Astrocyte (in vitro differentiated cells and primary cell): Measurements from ENCODE around the gene COL15A1. TPM values are rescaled to one million over a fixed set of nuclear protein-coding genes. Genes with fewer than 3 reads are reported as not detected.
"Not testable (repeated sequence)": the region's sequence is repeated elsewhere in the genome, so short reads cannot be mapped to it uniquely, and the experiment has no call there.

Source experiments
- DNase-seq: peaks from one replicate; pipeline ENCODE4 v3.0.0-alpha.2; 2010; ENCODE audit warnings: low read depth
- FAIRE-seq: peaks from 2 replicates; lab custom pipeline; 2011; peaks lifted over from hg19 to GRCh38; lab: Jason Lieb, UNC
- H2AFZ ChIP-seq: 2 replicates; pipeline ENCODE4 v1.6.0; 2012; ENCODE audit warnings: low read depth, low read length, inconsistent platforms
- H3K27ac ChIP-seq: 2 replicates; pipeline ENCODE4 v1.5.1; 2011; ENCODE audit warnings: low read depth, low read length, inconsistent platforms
- H3K27me3 ChIP-seq: 2 replicates; pipeline ENCODE4 v1.6.0; 2011; ENCODE audit warnings: low read length, inconsistent platforms; ENCODE audit not compliant: insufficient read depth
- H3K36me3 ChIP-seq: 2 replicates; pipeline ENCODE4 v1.5.1; 2011; ENCODE audit warnings: low read length, inconsistent platforms; ENCODE audit not compliant: insufficient read depth
- H3K4me1 ChIP-seq: 2 replicates; pipeline ENCODE4 v1.5.1; 2011; ENCODE audit warnings: low read length, inconsistent platforms; ENCODE audit not compliant: insufficient read depth
- H3K4me2 ChIP-seq: 2 replicates; pipeline ENCODE4 v1.6.0; 2012; ENCODE audit warnings: low read length, inconsistent platforms
- H3K4me3 ChIP-seq: 2 replicates; pipeline ENCODE4 v1.5.1; 2011; ENCODE audit warnings: low read depth, mild to moderate bottlenecking, low read length, inconsistent platforms; ENCODE audit not compliant: insufficient read depth
- H3K79me2 ChIP-seq: 2 replicates; pipeline ENCODE4 v1.6.0; 2012; ENCODE audit warnings: mild to moderate bottlenecking, low read length, inconsistent platforms; ENCODE audit not compliant: insufficient read depth
- H3K9ac ChIP-seq: 2 replicates; pipeline ENCODE4 v1.6.0; 2012; ENCODE audit warnings: mild to moderate bottlenecking, low read length, inconsistent platforms
- H3K9me3 ChIP-seq: 2 replicates; pipeline ENCODE4 v1.5.1; 2012; ENCODE audit warnings: low read depth, mild to moderate bottlenecking, low read length, inconsistent platforms; ENCODE audit not compliant: insufficient read depth
- H4K20me1 ChIP-seq: 2 replicates; pipeline ENCODE4 v1.6.0; 2012; ENCODE audit warnings: low read length, inconsistent platforms; ENCODE audit not compliant: insufficient read depth
- H3K27ac Mint-ChIP-seq: one replicate; pipeline ENCODE4 v1.8.0; 2021; ENCODE audit warnings: mild to moderate bottlenecking, mixed read lengths; ENCODE audit not compliant: unreplicated experiment
- H3K27me3 Mint-ChIP-seq: one replicate; pipeline ENCODE4 v1.8.0; 2021; ENCODE audit warnings: low read depth, mixed read lengths; ENCODE audit not compliant: unreplicated experiment
- H3K36me3 Mint-ChIP-seq: one replicate; pipeline ENCODE4 v1.8.0; 2021; ENCODE audit warnings: low read depth, mixed read lengths; ENCODE audit not compliant: unreplicated experiment
- H3K4me1 Mint-ChIP-seq: one replicate; pipeline ENCODE4 v1.8.0; 2021; ENCODE audit warnings: low read depth, mixed read lengths; ENCODE audit not compliant: unreplicated experiment
- H3K4me3 Mint-ChIP-seq: one replicate; pipeline ENCODE4 v1.8.0; 2021; ENCODE audit warnings: mild to moderate bottlenecking, moderate library complexity, mixed read lengths; ENCODE audit not compliant: unreplicated experiment
- H3K9me3 Mint-ChIP-seq: one replicate; pipeline ENCODE4 v1.8.0; 2021; ENCODE audit warnings: mild to moderate bottlenecking, mixed read lengths; ENCODE audit not compliant: unreplicated experiment
- CTCF ChIP-seq: IDR thresholded peaks from 2 replicates; pipeline ENCODE4 v1.5.1; 2011; ENCODE audit warnings: low read depth, mild to moderate bottlenecking, inconsistent platforms, low read length, moderate library complexity; ENCODE audit not compliant: insufficient read depth
- EZH2 ChIP-seq: IDR thresholded peaks from 2 replicates; pipeline ENCODE4 v1.6.1; 2012; ENCODE audit warnings: mild to moderate bottlenecking, low read length, inconsistent platforms; ENCODE audit not compliant: insufficient read depth
- total RNA-seq: library from RNA; stranded (reverse); gene quantifications from 2 replicates; pipeline ENCODE4 v1.2.1, GENCODE V29; 2021

COL15A1 gene
- total RNA-seq, 1 donor from 2014 or later = 5.6 TPM

GRCh38 chr9:99006511-99006910, 62.8 kb downstream of the COL15A1 start:
- H3K4me1 ChIP-seq = no peaks in the 10 kb centered on the region
- TF ChIP-seq CTCF (no peak), EZH2 (no peak)
- H3K4me3 ChIP-seq = no peak overlapping the region
- FAIRE-seq = no peak
- H3K27me3 ChIP-seq = no peaks in the 10 kb centered on the region
- no peak overlapping the region for H3K4me2 ChIP-seq
- H2AFZ ChIP-seq = no peak overlapping the region
- H3K27ac ChIP-seq = no peak overlapping the region
- peaks cover 19% of the 10 kb centered on the region for H3K36me3 Mint-ChIP-seq
- H3K27me3 Mint-ChIP-seq = peaks cover 14% of the 10 kb centered on the region
- no peaks in the 10 kb centered on the region for H4K20me1 ChIP-seq
- no peak overlapping the region for H3K27ac Mint-ChIP-seq
- H3K9ac ChIP-seq = no peak overlapping the region
- peaks cover 32% of the 10 kb centered on the region for H3K9me3 Mint-ChIP-seq
- H3K79me2 ChIP-seq = no peaks in the 10 kb centered on the region
- no peaks in the 10 kb centered on the region for H3K9me3 ChIP-seq
- DNase-seq = no peak
- H3K4me1 Mint-ChIP-seq = peaks cover 8% of the 10 kb centered on the region
- H3K36me3 ChIP-seq = no peaks in the 10 kb centered on the region
- H3K4me3 Mint-ChIP-seq = no peak overlapping the region

- peaks cover 19% of the 10 kb centered on the region for H3K36me3 Mint-ChIP-seq
- TF ChIP-seq EZH2 (no peak), CTCF (no peak)
- no peak for FAIRE-seq
- Histone ChIP-seq H3K27me3 (no peaks in the 10 kb centered on the region), H3K4me2 (no peak overlapping the region), H3K9me3 (no peaks in the 10 kb centered on the region), H3K36me3 (no peaks in the 10 kb centered on the region), H2AFZ (no peak overlapping the region), H3K4me3 (no peak overlapping the region), H3K9ac (no peak overlapping the region), H3K27ac (no peak overlapping the region), H4K20me1 (no peaks in the 10 kb centered on the region), H3K79me2 (no peaks in the 10 kb centered on the region), H3K4me1 (no peaks in the 10 kb centered on the region)
- H3K9me3 Mint-ChIP-seq = peaks cover 32% of the 10 kb centered on the region
- H3K4me3 Mint-ChIP-seq = no peak overlapping the region
- DNase-seq = no peak
- H3K27me3 Mint-ChIP-seq = peaks cover 14% of the 10 kb centered on the region
- H3K4me1 Mint-ChIP-seq = peaks cover 5% of the 10 kb centered on the region
- no peak overlapping the region for H3K27ac Mint-ChIP-seq
Measured at GRCh38 chr9:99006979-99007378, 63.3 kb downstream of the COL15A1 start.

- no peak overlapping the region for H3K4me3 Mint-ChIP-seq
- Histone ChIP-seq H4K20me1 (no peaks in the 10 kb centered on the region), H3K4me1 (no peaks in the 10 kb centered on the region), H3K27ac (no peak overlapping the region), H2AFZ (no peak overlapping the region), H3K4me2 (no peak overlapping the region), H3K36me3 (no peaks in the 10 kb centered on the region), H3K9me3 (no peaks in the 10 kb centered on the region), H3K79me2 (no peaks in the 10 kb centered on the region), H3K4me3 (no peak overlapping the region), H3K27me3 (no peaks in the 10 kb centered on the region), H3K9ac (no peak overlapping the region)
- DNase-seq (no peak), FAIRE-seq (no peak)
- peaks cover 14% of the 10 kb centered on the region for H3K27me3 Mint-ChIP-seq
- H3K27ac Mint-ChIP-seq = no peak overlapping the region
- peaks cover 36% of the 10 kb centered on the region for H3K9me3 Mint-ChIP-seq
- peaks cover 23% of the 10 kb centered on the region for H3K36me3 Mint-ChIP-seq
- no peaks in the 10 kb centered on the region for H3K4me1 Mint-ChIP-seq
- TF ChIP-seq EZH2 = no peak
- TF ChIP-seq CTCF = no peak
Measured at GRCh38 chr9:99008203-99008602, 64.5 kb downstream of the COL15A1 start.

DNA sequence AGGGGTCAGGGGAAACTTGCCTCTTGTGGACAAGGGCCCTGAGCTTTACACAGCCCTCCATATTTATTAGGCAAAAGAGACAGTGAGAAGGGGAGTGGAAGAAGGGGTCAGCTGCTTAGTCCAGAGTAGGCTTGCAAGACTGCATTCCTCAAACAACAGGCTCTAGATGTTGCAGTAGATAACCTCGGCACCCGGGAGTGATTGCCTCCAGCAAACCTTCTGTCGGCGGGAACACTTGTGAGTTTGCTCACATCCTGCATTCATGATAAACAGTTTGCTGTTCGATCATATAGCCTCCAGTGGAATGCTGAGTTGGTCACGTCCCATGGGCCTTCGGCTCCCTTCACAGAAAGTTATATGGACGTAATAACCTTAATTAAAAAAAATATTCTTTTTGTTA, 66.7 kb downstream of the COL15A1 start:
- H3K4me1 Mint-ChIP-seq, H3K4me3 ChIP-seq, H3K27me3 ChIP-seq, H3K27ac Mint-ChIP-seq, H3K9me3 ChIP-seq, H3K9ac ChIP-seq, H2AFZ ChIP-seq, DNase-seq, H3K4me2 ChIP-seq, H3K79me2 ChIP-seq, H3K36me3 ChIP-seq, H3K4me1 ChIP-seq, H4K20me1 ChIP-seq, H3K27ac ChIP-seq, FAIRE-seq, H3K4me3 Mint-ChIP-seq: not testable (repeated sequence)
- peaks cover 19% of the 10 kb centered on the region for H3K36me3 Mint-ChIP-seq
- H3K9me3 Mint-ChIP-seq = peaks cover 30% of the 10 kb centered on the region
- peaks cover 11% of the 10 kb centered on the region for H3K27me3 Mint-ChIP-seq
